HEK293 (cell line): ENCODE results near the gene ALG12.

Experiments used
- GLIS1 ChIP-seq: fragments of 450-650 bp; formaldehyde crosslinking; IDR thresholded peaks from 2 replicates; pipeline ENCODE4 v1.5.1; 2016; ENCODE audit warnings: missing biosample characterization, missing genetic modification characterization
- GLIS2 ChIP-seq: fragments of 450-650 bp; formaldehyde crosslinking; IDR thresholded peaks from 2 replicates; pipeline ENCODE4 v1.5.1; 2016; ENCODE audit warnings: missing biosample characterization, missing genetic modification characterization
- KLF7 ChIP-seq: fragments of 450-650 bp; formaldehyde crosslinking; IDR thresholded peaks from 2 replicates; pipeline ENCODE4 v1.5.1; 2016; ENCODE audit warnings: missing biosample characterization, missing genetic modification characterization, borderline replicate concordance
- MYNN ChIP-seq: fragments of 450-650 bp; formaldehyde crosslinking; IDR thresholded peaks from 2 replicates; pipeline ENCODE4 v1.5.1; 2016; ENCODE audit warnings: missing biosample characterization, missing genetic modification characterization, borderline replicate concordance
- SCRT1 ChIP-seq: fragments of 450-650 bp; formaldehyde crosslinking; IDR thresholded peaks from 2 replicates; pipeline ENCODE4 v1.5.1; 2016; ENCODE audit warnings: missing biosample characterization, missing genetic modification characterization, borderline replicate concordance
- TCF7L2 ChIP-seq: IDR thresholded peaks from 2 replicates; pipeline ENCODE4 v1.6.1; 2011; ENCODE audit warnings: low read depth, mild to moderate bottlenecking, inconsistent platforms, low read length, moderate library complexity, borderline replicate concordance
- YY2 ChIP-seq: fragments of 450-650 bp; formaldehyde crosslinking; IDR thresholded peaks from 2 replicates; pipeline ENCODE4 v1.5.1; 2016; ENCODE audit warnings: missing biosample characterization, missing genetic modification characterization
- ZEB2 ChIP-seq: fragments of 450-650 bp; formaldehyde crosslinking; IDR thresholded peaks from 2 replicates; pipeline ENCODE4 v1.5.1; 2016; ENCODE audit warnings: missing biosample characterization, missing genetic modification characterization
- ZNF132 ChIP-seq: fragments of 450-650 bp; formaldehyde crosslinking; IDR thresholded peaks from 2 replicates; pipeline ENCODE4 v1.5.1; 2017; ENCODE audit warnings: missing biosample characterization, missing genetic modification characterization, borderline replicate concordance
- ZNF155 ChIP-seq: fragments of 450-650 bp; formaldehyde crosslinking; IDR thresholded peaks from 2 replicates; pipeline ENCODE4 v1.5.1; 2016; ENCODE audit warnings: missing biosample characterization, missing genetic modification characterization
- ZNF184 ChIP-seq: fragments of 450-650 bp; IDR thresholded peaks from 2 replicates; pipeline ENCODE4 v1.5.1; 2018; ENCODE audit warnings: missing biosample characterization, mild to moderate bottlenecking, missing genetic modification characterization
- ZNF214 ChIP-seq: fragments of 450-650 bp; formaldehyde crosslinking; IDR thresholded peaks from 2 replicates; pipeline ENCODE4 v1.5.1; 2017; ENCODE audit warnings: missing biosample characterization, mild to moderate bottlenecking, missing genetic modification characterization, borderline replicate concordance
- ZNF223 ChIP-seq: fragments of 450-650 bp; formaldehyde crosslinking; IDR thresholded peaks from 2 replicates; pipeline ENCODE4 v1.5.1; 2016; ENCODE audit warnings: missing biosample characterization, missing genetic modification characterization
- ZNF366 ChIP-seq: fragments of 450-650 bp; formaldehyde crosslinking; conservative IDR thresholded peaks from 2 replicates; pipeline ENCODE4 v1.5.1; 2016; ENCODE audit warnings: missing biosample characterization, missing genetic modification characterization
- ZNF561 ChIP-seq: fragments of 450-650 bp; IDR thresholded peaks from 2 replicates; pipeline ENCODE4 v1.5.1; 2018; ENCODE audit warnings: missing biosample characterization, missing genetic modification characterization, borderline replicate concordance
- ZNF610 ChIP-seq: fragments of 450-650 bp; formaldehyde crosslinking; IDR thresholded peaks from 2 replicates; pipeline ENCODE4 v1.5.1; 2016; ENCODE audit warnings: missing biosample characterization, missing genetic modification characterization, borderline replicate concordance
- ZNF660 ChIP-seq: fragments of 450-650 bp; IDR thresholded peaks from 2 replicates; pipeline ENCODE4 v1.5.1; 2018; ENCODE audit warnings: missing biosample characterization, mild to moderate bottlenecking, missing genetic modification characterization
- ZNF76 ChIP-seq: fragments of 450-650 bp; formaldehyde crosslinking; IDR thresholded peaks from 2 replicates; pipeline ENCODE4; 2016; ENCODE audit warnings: low read depth, missing biosample characterization, missing genetic modification characterization, borderline replicate concordance
- ZNF830 ChIP-seq: fragments of 450-650 bp; IDR thresholded peaks from 2 replicates; pipeline ENCODE4 v1.5.0; 2018; ENCODE audit warnings: missing biosample characterization, missing genetic modification characterization, low read depth, mild to moderate bottlenecking, moderate library complexity
- ZSCAN16 ChIP-seq: fragments of 450-650 bp; formaldehyde crosslinking; IDR thresholded peaks from 2 replicates; pipeline ENCODE4 v1.5.1; 2016; ENCODE audit warnings: missing biosample characterization, missing genetic modification characterization
- ZSCAN30 ChIP-seq: fragments of 450-650 bp; IDR thresholded peaks from 2 replicates; pipeline ENCODE4 v1.5.1; 2018; ENCODE audit warnings: missing biosample characterization, mild to moderate bottlenecking, missing genetic modification characterization, moderate library complexity
- TF ChIP-seq, protein P1 (sequence below): fragments of 450-650 bp; formaldehyde crosslinking; IDR thresholded peaks from 2 replicates; pipeline ENCODE4 v1.5.1; 2016; ENCODE audit warnings: missing biosample characterization, missing genetic modification characterization
- TF ChIP-seq, protein P2 (sequence below): fragments of 450-650 bp; formaldehyde crosslinking; IDR thresholded peaks from 2 replicates; pipeline ENCODE4 v1.5.1; 2016; ENCODE audit warnings: missing biosample characterization, missing genetic modification characterization
- TF ChIP-seq, protein P3 (sequence below): fragments of 450-650 bp; formaldehyde crosslinking; IDR thresholded peaks from 2 replicates; pipeline ENCODE4 v1.5.1; 2016; ENCODE audit warnings: missing biosample characterization, missing genetic modification characterization
- TF ChIP-seq, protein P4 (sequence below): fragments of 450-650 bp; IDR thresholded peaks from 2 replicates; pipeline ENCODE4 v1.5.1; 2018; ENCODE audit warnings: missing biosample characterization, missing genetic modification characterization
- TF ChIP-seq, protein P5 (sequence below): fragments of 450-650 bp; IDR thresholded peaks from 2 replicates; pipeline ENCODE4 v1.5.1; 2018; ENCODE audit warnings: missing biosample characterization, mild to moderate bottlenecking, missing genetic modification characterization
- TF ChIP-seq, protein P6 (sequence below): sonication (generic); formaldehyde crosslinking; IDR thresholded peaks from 2 replicates; pipeline ENCODE4 v1.8.1; 2022; ENCODE audit warnings: mild to moderate bottlenecking, moderate library complexity, missing genetic modification reagents
- TF ChIP-seq, protein P7 (sequence below): fragments of 450-650 bp; formaldehyde crosslinking; IDR thresholded peaks from 2 replicates; pipeline ENCODE4 v1.5.1; 2017; ENCODE audit warnings: missing biosample characterization, missing genetic modification characterization

ALG12 gene

DNA sequence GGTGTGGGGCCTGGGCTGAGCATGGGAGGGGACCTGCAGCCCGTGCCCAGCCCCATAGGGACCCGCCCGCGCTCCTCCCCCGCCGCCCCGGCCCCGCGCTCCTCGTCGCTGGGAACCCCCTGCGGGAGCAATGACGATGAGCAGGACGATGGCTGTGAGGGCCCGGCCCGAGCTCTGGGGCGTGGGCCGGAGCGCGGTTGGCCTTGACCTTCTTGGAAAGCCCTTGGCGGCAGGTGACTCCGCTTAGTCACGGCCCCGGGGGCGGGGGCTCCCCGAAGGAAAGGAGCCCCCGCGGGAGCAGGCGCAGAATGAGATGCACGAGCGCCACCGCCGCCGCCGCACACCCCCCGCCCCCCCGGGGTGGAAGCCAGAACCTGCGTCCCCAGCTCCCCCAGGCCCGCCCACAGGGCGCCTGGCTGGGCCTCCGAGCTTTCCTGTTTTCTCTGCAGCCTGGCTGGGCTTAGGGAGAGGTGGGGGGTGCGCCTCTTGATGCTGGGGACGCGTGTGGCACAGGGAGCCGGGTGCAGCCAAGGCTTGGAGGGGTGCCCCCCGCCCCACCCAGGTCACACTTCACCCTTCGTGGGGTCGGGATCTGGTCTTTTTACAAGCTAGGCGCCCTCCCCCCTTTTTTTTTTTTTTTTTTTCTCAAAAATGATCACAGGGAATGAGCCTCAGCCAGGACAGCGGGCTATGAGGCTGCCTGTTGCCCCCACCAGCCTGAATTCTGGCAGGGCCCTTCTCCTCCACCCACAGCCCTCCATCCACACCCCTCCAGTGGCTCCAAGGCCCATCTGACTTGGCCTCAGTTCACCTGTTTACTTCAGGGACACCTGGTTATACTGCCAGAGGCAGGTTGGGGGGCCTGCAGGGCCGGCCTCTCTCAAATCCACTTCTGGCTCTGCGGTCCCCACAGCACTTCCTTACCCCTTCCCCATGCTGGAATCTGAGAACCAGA is 18.1 kb upstream of the ALG12 start (continued):
- TF ChIP-seq, protein P1, sequence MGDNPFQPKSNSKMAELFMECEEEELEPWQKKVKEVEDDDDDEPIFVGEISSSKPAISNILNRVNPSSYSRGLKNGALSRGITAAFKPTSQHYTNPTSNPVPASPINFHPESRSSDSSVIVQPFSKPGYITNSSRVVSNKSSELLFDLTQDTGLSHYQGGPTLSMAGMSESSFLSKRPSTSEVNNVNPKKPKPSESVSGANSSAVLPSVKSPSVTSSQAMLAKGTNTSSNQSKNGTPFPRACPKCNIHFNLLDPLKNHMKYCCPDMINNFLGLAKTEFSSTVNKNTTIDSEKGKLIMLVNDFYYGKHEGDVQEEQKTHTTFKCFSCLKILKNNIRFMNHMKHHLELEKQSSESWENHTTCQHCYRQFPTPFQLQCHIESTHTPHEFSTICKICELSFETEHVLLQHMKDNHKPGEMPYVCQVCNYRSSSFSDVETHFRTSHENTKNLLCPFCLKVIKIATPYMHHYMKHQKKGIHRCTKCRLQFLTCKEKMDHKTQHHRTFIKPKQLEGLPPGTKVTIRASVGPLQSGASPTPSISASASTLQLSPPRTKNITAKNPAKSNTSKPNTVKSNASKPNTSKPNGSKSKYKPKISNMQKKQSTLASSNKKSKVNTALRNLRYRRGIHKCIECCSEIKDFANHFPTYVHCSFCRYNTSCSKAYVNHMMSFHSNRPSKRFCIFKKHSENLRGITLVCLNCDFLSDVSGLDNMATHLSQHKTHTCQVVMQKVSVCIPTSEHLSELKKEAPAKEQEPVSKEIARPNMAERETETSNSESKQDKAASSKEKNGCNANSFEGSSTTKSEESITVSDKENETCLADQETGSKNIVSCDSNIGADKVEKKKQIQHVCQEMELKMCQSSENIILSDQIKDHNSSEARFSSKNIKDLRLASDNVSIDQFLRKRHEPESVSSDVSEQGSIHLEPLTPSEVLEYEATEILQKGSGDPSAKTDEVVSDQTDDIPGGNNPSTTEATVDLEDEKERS (tag by site-specific recombination): no peak
- no peak for TF ChIP-seq YY2 (tag by site-specific recombination)
- TF ChIP-seq, protein P2, sequence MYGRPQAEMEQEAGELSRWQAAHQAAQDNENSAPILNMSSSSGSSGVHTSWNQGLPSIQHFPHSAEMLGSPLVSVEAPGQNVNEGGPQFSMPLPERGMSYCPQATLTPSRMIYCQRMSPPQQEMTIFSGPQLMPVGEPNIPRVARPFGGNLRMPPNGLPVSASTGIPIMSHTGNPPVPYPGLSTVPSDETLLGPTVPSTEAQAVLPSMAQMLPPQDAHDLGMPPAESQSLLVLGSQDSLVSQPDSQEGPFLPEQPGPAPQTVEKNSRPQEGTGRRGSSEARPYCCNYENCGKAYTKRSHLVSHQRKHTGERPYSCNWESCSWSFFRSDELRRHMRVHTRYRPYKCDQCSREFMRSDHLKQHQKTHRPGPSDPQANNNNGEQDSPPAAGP (tag by site-specific recombination): peak; percentile 84
- peak; percentile 94 for TF ChIP-seq GLIS2
- TF ChIP-seq, protein P3, sequence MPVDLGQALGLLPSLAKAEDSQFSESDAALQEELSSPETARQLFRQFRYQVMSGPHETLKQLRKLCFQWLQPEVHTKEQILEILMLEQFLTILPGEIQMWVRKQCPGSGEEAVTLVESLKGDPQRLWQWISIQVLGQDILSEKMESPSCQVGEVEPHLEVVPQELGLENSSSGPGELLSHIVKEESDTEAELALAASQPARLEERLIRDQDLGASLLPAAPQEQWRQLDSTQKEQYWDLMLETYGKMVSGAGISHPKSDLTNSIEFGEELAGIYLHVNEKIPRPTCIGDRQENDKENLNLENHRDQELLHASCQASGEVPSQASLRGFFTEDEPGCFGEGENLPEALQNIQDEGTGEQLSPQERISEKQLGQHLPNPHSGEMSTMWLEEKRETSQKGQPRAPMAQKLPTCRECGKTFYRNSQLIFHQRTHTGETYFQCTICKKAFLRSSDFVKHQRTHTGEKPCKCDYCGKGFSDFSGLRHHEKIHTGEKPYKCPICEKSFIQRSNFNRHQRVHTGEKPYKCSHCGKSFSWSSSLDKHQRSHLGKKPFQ (tag by site-specific recombination): no peak
- no peak for TF ChIP-seq ZNF132 (tag by site-specific recombination)
- no peak for TF ChIP-seq ZNF214
- no peak for TF ChIP-seq ZNF830 (tag by site-specific recombination)
- TF ChIP-seq, protein P4, sequence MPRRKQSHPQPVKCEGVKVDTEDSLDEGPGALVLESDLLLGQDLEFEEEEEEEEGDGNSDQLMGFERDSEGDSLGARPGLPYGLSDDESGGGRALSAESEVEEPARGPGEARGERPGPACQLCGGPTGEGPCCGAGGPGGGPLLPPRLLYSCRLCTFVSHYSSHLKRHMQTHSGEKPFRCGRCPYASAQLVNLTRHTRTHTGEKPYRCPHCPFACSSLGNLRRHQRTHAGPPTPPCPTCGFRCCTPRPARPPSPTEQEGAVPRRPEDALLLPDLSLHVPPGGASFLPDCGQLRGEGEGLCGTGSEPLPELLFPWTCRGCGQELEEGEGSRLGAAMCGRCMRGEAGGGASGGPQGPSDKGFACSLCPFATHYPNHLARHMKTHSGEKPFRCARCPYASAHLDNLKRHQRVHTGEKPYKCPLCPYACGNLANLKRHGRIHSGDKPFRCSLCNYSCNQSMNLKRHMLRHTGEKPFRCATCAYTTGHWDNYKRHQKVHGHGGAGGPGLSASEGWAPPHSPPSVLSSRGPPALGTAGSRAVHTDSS (tag by site-specific recombination): no peak
- TF ChIP-seq KLF7 (tag by site-specific recombination): no peak
- TF ChIP-seq, protein P5, sequence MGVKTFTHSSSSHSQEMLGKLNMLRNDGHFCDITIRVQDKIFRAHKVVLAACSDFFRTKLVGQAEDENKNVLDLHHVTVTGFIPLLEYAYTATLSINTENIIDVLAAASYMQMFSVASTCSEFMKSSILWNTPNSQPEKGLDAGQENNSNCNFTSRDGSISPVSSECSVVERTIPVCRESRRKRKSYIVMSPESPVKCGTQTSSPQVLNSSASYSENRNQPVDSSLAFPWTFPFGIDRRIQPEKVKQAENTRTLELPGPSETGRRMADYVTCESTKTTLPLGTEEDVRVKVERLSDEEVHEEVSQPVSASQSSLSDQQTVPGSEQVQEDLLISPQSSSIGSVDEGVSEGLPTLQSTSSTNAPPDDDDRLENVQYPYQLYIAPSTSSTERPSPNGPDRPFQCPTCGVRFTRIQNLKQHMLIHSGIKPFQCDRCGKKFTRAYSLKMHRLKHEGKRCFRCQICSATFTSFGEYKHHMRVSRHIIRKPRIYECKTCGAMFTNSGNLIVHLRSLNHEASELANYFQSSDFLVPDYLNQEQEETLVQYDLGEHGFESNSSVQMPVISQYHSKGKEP (tag by site-specific recombination): no peak
- no peak for TF ChIP-seq ZSCAN30 (tag by site-specific recombination)
- TF ChIP-seq MYNN (tag by site-specific recombination): no peak
- TF ChIP-seq ZNF660 (tag by site-specific recombination): no peak
- TF ChIP-seq ZNF76 (tag by site-specific recombination): no peak
- TF ChIP-seq, protein P6, sequence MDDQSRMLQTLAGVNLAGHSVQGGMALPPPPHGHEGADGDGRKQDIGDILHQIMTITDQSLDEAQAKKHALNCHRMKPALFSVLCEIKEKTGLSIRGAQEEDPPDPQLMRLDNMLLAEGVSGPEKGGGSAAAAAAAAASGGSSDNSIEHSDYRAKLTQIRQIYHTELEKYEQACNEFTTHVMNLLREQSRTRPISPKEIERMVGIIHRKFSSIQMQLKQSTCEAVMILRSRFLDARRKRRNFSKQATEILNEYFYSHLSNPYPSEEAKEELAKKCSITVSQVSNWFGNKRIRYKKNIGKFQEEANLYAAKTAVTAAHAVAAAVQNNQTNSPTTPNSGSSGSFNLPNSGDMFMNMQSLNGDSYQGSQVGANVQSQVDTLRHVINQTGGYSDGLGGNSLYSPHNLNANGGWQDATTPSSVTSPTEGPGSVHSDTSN (CRISPR knock-in tag): no peak
- no peak for TF ChIP-seq ZNF610 (tag by site-specific recombination)
- TF ChIP-seq ZNF184 (tag by site-specific recombination): no peak
- peak; percentile 57; the same call in 1 of the 2 replicates for TF ChIP-seq ZEB2 (tag by site-specific recombination)
- no peak for TF ChIP-seq ZNF223 (tag by site-specific recombination)
- TF ChIP-seq ZNF561 (tag by site-specific recombination): no peak
- TF ChIP-seq ZSCAN16 (tag by site-specific recombination): no peak
- no peak for TF ChIP-seq ZNF366 (tag by site-specific recombination)
- TF ChIP-seq ZNF155 (tag by site-specific recombination): no peak
- no peak for TF ChIP-seq SCRT1 (tag by site-specific recombination)
- TF ChIP-seq, protein P7, sequence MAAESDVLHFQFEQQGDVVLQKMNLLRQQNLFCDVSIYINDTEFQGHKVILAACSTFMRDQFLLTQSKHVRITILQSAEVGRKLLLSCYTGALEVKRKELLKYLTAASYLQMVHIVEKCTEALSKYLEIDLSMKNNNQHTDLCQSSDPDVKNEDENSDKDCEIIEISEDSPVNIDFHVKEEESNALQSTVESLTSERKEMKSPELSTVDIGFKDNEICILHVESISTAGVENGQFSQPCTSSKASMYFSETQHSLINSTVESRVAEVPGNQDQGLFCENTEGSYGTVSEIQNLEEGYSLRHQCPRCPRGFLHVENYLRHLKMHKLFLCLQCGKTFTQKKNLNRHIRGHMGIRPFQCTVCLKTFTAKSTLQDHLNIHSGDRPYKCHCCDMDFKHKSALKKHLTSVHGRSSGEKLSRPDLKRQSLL (tag by site-specific recombination): no peak
- peak; percentile 89 for TF ChIP-seq GLIS1 (tag by site-specific recombination)
- no peak for TF ChIP-seq TCF7L2
